ENCODE results near the gene PAPLN.

DNA sequence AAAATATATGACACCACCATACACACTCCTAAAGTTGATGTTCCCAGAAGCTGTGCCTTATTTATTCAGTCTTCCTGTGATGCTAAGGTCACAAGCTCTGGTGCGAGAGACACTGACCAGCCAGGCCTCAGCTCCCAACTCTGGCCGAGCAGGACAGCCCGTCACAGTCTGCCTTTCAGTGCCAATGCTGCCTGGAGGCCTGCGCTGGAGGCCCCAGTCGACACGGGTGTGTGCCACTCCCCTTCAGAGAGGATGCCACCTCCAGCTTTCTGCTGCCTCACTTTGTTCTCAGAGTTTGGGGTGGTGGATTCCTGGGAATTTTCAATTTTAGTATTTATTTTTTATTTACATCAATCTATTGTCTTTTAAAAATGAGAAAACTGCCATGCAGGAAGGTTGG lies 7.3 kb upstream of the PAPLN start:
- TF ChIP-seq, protein P1, sequence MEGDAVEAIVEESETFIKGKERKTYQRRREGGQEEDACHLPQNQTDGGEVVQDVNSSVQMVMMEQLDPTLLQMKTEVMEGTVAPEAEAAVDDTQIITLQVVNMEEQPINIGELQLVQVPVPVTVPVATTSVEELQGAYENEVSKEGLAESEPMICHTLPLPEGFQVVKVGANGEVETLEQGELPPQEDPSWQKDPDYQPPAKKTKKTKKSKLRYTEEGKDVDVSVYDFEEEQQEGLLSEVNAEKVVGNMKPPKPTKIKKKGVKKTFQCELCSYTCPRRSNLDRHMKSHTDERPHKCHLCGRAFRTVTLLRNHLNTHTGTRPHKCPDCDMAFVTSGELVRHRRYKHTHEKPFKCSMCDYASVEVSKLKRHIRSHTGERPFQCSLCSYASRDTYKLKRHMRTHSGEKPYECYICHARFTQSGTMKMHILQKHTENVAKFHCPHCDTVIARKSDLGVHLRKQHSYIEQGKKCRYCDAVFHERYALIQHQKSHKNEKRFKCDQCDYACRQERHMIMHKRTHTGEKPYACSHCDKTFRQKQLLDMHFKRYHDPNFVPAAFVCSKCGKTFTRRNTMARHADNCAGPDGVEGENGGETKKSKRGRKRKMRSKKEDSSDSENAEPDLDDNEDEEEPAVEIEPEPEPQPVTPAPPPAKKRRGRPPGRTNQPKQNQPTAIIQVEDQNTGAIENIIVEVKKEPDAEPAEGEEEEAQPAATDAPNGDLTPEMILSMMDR (IDR thresholded peaks at IDR 0.05; ENCODE audit: control extremely low read depth in 1 of 3, insufficient read depth in 1 of 3, low read depth in 1 of 3, low read length in 3 of 3), result no peak
- no peak for TF ChIP-seq NRF1 (IDR thresholded peaks at IDR 0.05; ENCODE audit: low read depth, low read length)
- TF ChIP-seq ATF2 (IDR thresholded peaks at IDR 0.05; ENCODE audit: low read length), result no peak
- TF ChIP-seq EZH2 (IDR thresholded peaks at IDR 0.05; ENCODE audit: low read depth, low read length, severe bottlenecking), result no peak
- TF ChIP-seq TAF7 (optimal IDR thresholded peaks at IDR 0.05; ENCODE audit: borderline replicate concordance, low read depth, low read length), result no peak
- no peak for TF ChIP-seq RFX5 (IDR thresholded peaks at IDR 0.05; ENCODE audit: borderline replicate concordance, low read depth, low read length)
- TF ChIP-seq POLR2A (IDR thresholded peaks at IDR 0.05; ENCODE audit: control extremely low read depth in 1 of 2, low read depth in 2 of 2, low read length in 2 of 2), result no peak
- TF ChIP-seq POLR2AphosphoS5 (IDR thresholded peaks at IDR 0.05; ENCODE audit: low read depth, low read length), result no peak
- no peak for TF ChIP-seq BRCA1 (IDR thresholded peaks at IDR 0.05; ENCODE audit: low read depth, low read length)
- no peak for TF ChIP-seq USF2 (IDR thresholded peaks at IDR 0.05; ENCODE audit: low read length)
- TF ChIP-seq HDAC6 (IDR thresholded peaks at IDR 0.05; ENCODE audit: low read depth, low read length), result no peak
- TF ChIP-seq CEBPB (IDR thresholded peaks at IDR 0.05; ENCODE audit: low read depth, low read length), result no peak
- TF ChIP-seq HDAC2 (IDR thresholded peaks at IDR 0.05; ENCODE audit: borderline replicate concordance in 1 of 2, low read depth in 2 of 2, low read length in 2 of 2), result no peak
- TF ChIP-seq EP300 (IDR thresholded peaks at IDR 0.05; ENCODE audit: borderline replicate concordance in 1 of 2, low read depth in 2 of 2, low read length in 2 of 2), result no peak

All from H1 (cell line).